ENCODE results near the gene AUH.

Gene AUH

GRCh38 chr9:91312717-91313325 lies 48.9 kb downstream of the AUH start:
- no peak for DNase-seq (ENCODE audit: low read depth)
- no peak for TF ChIP-seq CTCF (IDR thresholded peaks at IDR 0.05; ENCODE audit: insufficient read depth, low read depth, low read length, missing control alignments)
- H3K4me3 ChIP-seq (ENCODE audit: low read depth, low read length): no peak overlapping the region

- H3K4me3 ChIP-seq (ENCODE audit: low read depth, low read length): no peak overlapping the region
- TF ChIP-seq CTCF (IDR thresholded peaks at IDR 0.05; ENCODE audit: insufficient read depth, low read depth, low read length, missing control alignments): no peak
- DNase-seq (ENCODE audit: low read depth): no peak
These were observed 51.7 kb downstream of the AUH start for GRCh38 chr9:91310037-91310436.

GRCh38 chr9:91308191-91308590 lies 53.5 kb downstream of the AUH start:
- TF ChIP-seq CTCF (IDR thresholded peaks at IDR 0.05; ENCODE audit: insufficient read depth, low read depth, low read length, missing control alignments): no peak
- no peak overlapping the region for H3K4me3 ChIP-seq (ENCODE audit: low read depth, low read length)
- DNase-seq (ENCODE audit: low read depth): no peak

- DNase-seq (ENCODE audit: low read depth): no peak
These were observed 54.4 kb downstream of the AUH start for GRCh38 chr9:91307279-91307678.

GRCh38 chr9:91306296-91306630 lies 55.5 kb downstream of the AUH start:
- H3K4me3 ChIP-seq (ENCODE audit: low read depth, low read length): no peak overlapping the region
- DNase-seq (ENCODE audit: low read depth): no peak
- TF ChIP-seq CTCF (IDR thresholded peaks at IDR 0.05; ENCODE audit: insufficient read depth, low read depth, low read length, missing control alignments): no peak

More at GRCh38 chr9:91307279-91307678, 54.4 kb downstream of the AUH start:
- no peak for TF ChIP-seq CTCF (IDR thresholded peaks at IDR 0.05; ENCODE audit: insufficient read depth, low read depth, low read length, missing control alignments)
- no peak overlapping the region for H3K4me3 ChIP-seq (ENCODE audit: low read depth, low read length)

- no peak overlapping the region for H3K4me3 ChIP-seq (ENCODE audit: low read depth, low read length)
- no peak for TF ChIP-seq CTCF (IDR thresholded peaks at IDR 0.05; ENCODE audit: insufficient read depth, low read depth, low read length, missing control alignments)
- DNase-seq (ENCODE audit: low read depth): no peak
These were observed 56.0 kb downstream of the AUH start for GRCh38 chr9:91305596-91306295.

Measured in GM12865 (cell line).